ENCODE measurements around the gene TMEM8B.
A peak's percentile ranks its signal among the peaks of the same experiment; 100 is the strongest.

Gene TMEM8B

GRCh38 chr9:35863583-35863982 lies 34.6 kb downstream of the TMEM8B start:
- no peak overlapping the region for H3K4me3 ChIP-seq (ENCODE audit: low read length)
- TF ChIP-seq CTCF (IDR thresholded peaks at IDR 0.05; ENCODE audit: insufficient read depth, low read depth, low read length, missing control alignments) = no peak
- DNase-seq (ENCODE audit: low read depth) = no peak

GRCh38 chr9:35864695-35865255 lies 35.7 kb downstream of the TMEM8B start:
- TF ChIP-seq CTCF (IDR thresholded peaks at IDR 0.05; ENCODE audit: insufficient read depth, low read depth, low read length, missing control alignments) = no peak
- H3K4me3 ChIP-seq (ENCODE audit: low read length) = no peak overlapping the region
- DNase-seq (ENCODE audit: low read depth) = no peak

- no peak for DNase-seq (ENCODE audit: low read depth)
- no peak overlapping the region for H3K4me3 ChIP-seq (ENCODE audit: low read length)
- no peak for TF ChIP-seq CTCF (IDR thresholded peaks at IDR 0.05; ENCODE audit: insufficient read depth, low read depth, low read length, missing control alignments)
These were observed 38.5 kb downstream of the TMEM8B start for GRCh38 chr9:35867538-35867937.

- no peak overlapping the region for H3K4me3 ChIP-seq (ENCODE audit: low read length)
- no peak for TF ChIP-seq CTCF (IDR thresholded peaks at IDR 0.05; ENCODE audit: insufficient read depth, low read depth, low read length, missing control alignments)
These were observed 39.9 kb downstream of the TMEM8B start for GRCh38 chr9:35868933-35869332.

GRCh38 chr9:35869621-35870216 lies 40.7 kb downstream of the TMEM8B start:
- no peak for TF ChIP-seq CTCF (IDR thresholded peaks at IDR 0.05; ENCODE audit: insufficient read depth, low read depth, low read length, missing control alignments)
- H3K4me3 ChIP-seq (ENCODE audit: low read length) = no peak overlapping the region
- peak; percentile 49 for DNase-seq (ENCODE audit: low read depth)

More at GRCh38 chr9:35868933-35869332, 39.9 kb downstream of the TMEM8B start:
- DNase-seq (ENCODE audit: low read depth) = no peak

DNA sequence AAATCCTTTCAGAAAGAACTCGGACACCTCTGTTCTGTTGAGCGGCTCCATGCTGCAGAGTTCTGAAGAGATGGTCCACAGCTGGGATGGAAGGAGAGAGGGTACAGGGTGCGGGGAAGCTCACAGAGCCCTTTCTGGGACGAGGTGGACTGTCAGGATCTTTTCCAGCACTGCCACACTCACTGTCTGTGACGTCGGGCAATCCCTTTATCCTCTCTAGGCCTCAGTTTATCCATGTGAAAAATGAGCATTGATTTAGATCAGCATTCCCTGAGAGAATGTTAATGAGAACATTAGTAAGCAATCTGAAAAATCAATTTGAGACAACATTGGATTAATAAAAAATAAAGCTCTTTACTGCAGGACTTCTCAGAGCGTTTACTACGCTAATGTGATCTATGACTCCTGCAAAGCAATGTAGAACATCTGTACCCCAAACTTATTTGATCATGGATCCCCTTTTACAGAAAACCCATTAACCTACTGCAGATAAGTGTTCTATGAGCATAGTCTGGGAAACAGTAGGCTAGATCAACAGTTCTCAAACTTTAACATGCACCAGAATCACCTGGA lies 41.4 kb downstream of the TMEM8B start, which contains the start of gene OR13J1:
TSS of gene OR13J1 (minus strand) at position 51 of the 573 bp plus-strand sequence. CDS start at position 51, 0 bp downstream.
- no peak for TF ChIP-seq CTCF (IDR thresholded peaks at IDR 0.05; ENCODE audit: insufficient read depth, low read depth, low read length, missing control alignments)
- H3K4me3 ChIP-seq (ENCODE audit: low read length) = no peak within 1 kb of the TSS
- DNase-seq (ENCODE audit: low read depth) = no peak
